WTC11 (cell line): ENCODE data around the gene AFAP1L2. TPM values are rescaled to one million over a fixed set of nuclear protein-coding genes. Genes with fewer than 3 reads are reported as not detected.

ENCODE experiments used
- ATAC-seq: fragments of 200-7000 bp; cut with Tn5 transposase; 2 replicates; pipeline ENCODE4 v1.10.0; 2021; ENCODE audit warnings: mild to moderate bottlenecking, moderate library complexity
- CTCF ChIA-PET: fragments of 300-600 bp; sonication (Branson Sonifier 250); formaldehyde crosslinking; loops from one replicate; lab custom pipeline; 2021; ENCODE audit warnings: antibody characterized with exemption; lab: Charles Lee
- POLR2A ChIA-PET: fragments of 350-600 bp; sonication (Branson Sonifier 250); formaldehyde crosslinking; loops from one replicate; lab custom pipeline; 2021; ENCODE audit warnings: antibody characterized with exemption; lab: Charles Lee
- DNase-seq: peaks from one replicate; pipeline ENCODE4 v3.0.0; 2021; ENCODE audit warnings: low spot score
- H3K27ac Mint-ChIP-seq: 2 replicates; pipeline ENCODE4 v1.8.0; 2021; ENCODE audit warnings: mixed read lengths
- H3K27me3 Mint-ChIP-seq: 2 replicates; pipeline ENCODE4 v1.8.0; 2021; ENCODE audit warnings: low read depth, mild to moderate bottlenecking, moderate library complexity, mixed read lengths
- H3K36me3 Mint-ChIP-seq: 2 replicates; pipeline ENCODE4 v1.8.0; 2021; ENCODE audit warnings: mixed read lengths
- H3K4me1 Mint-ChIP-seq: 2 replicates; pipeline ENCODE4 v1.8.0; 2022; ENCODE audit warnings: mixed read lengths
- H3K4me3 Mint-ChIP-seq: 2 replicates; pipeline ENCODE4 v1.8.0; 2021; ENCODE audit warnings: mild to moderate bottlenecking, moderate library complexity, mixed read lengths
- H3K9me3 Mint-ChIP-seq: 2 replicates; pipeline ENCODE4 v1.8.0; 2021; ENCODE audit warnings: mixed read lengths
- ATF1 ChIP-seq: sonication (generic); formaldehyde crosslinking; IDR thresholded peaks from 2 replicates; pipeline ENCODE4 v1.8.1; 2023; ENCODE audit warnings: mild to moderate bottlenecking, moderate library complexity, missing genetic modification reagents
- CDX4 ChIP-seq: fragments of 250-450 bp; sonication (Bioruptor Pico); IDR thresholded peaks from 2 replicates; pipeline ENCODE4 v1.9.0; 2021; ENCODE audit warnings: moderate library complexity, mild to moderate bottlenecking, inconsistent platforms, borderline replicate concordance
- E2F1 ChIP-seq: sonication (generic); formaldehyde crosslinking; IDR thresholded peaks from 2 replicates; pipeline ENCODE4 v1.8.0; 2022; ENCODE audit warnings: mild to moderate bottlenecking, missing genetic modification reagents
- E2F5 ChIP-seq: sonication (generic); formaldehyde crosslinking; IDR thresholded peaks from 2 replicates; pipeline ENCODE4 v1.8.1; 2022; ENCODE audit warnings: mild to moderate bottlenecking, moderate library complexity, missing genetic modification reagents
- ESRRA ChIP-seq: sonication (generic); formaldehyde crosslinking; IDR thresholded peaks from 2 replicates; pipeline ENCODE4 v1.8.1; 2022; ENCODE audit warnings: mild to moderate bottlenecking, missing genetic modification reagents, borderline replicate concordance
- FOXJ3 ChIP-seq: sonication (generic); formaldehyde crosslinking; IDR thresholded peaks from 2 replicates; pipeline ENCODE4 v1.9.0; 2021; ENCODE audit warnings: missing genetic modification reagents, mild to moderate bottlenecking, borderline replicate concordance
- HMGA2 ChIP-seq: fragments of 250-450 bp; sonication (Bioruptor Pico); IDR thresholded peaks from 2 replicates; pipeline ENCODE4 v1.4.0; 2021; ENCODE audit warnings: mild to moderate bottlenecking, moderate library complexity
- HMGXB4 ChIP-seq: sonication (generic); formaldehyde crosslinking; IDR thresholded peaks from 2 replicates; pipeline ENCODE4 v1.8.1; 2023; ENCODE audit warnings: mild to moderate bottlenecking, moderate library complexity, missing genetic modification reagents
- IRF2 ChIP-seq: sonication (generic); formaldehyde crosslinking; IDR thresholded peaks from 2 replicates; pipeline ENCODE4 v1.8.0; 2022; ENCODE audit warnings: low read depth, missing genetic modification reagents, borderline replicate concordance
- MLX ChIP-seq: sonication (generic); formaldehyde crosslinking; IDR thresholded peaks from 2 replicates; pipeline ENCODE4 v1.8.1; 2023; ENCODE audit warnings: mild to moderate bottlenecking, missing genetic modification reagents, moderate library complexity
- MYBL2 ChIP-seq: sonication (generic); formaldehyde crosslinking; IDR thresholded peaks from 2 replicates; pipeline ENCODE4 v1.8.1; 2023; ENCODE audit warnings: mild to moderate bottlenecking, moderate library complexity, missing genetic modification reagents
- NFYB ChIP-seq: sonication (generic); formaldehyde crosslinking; conservative IDR thresholded peaks from 2 replicates; pipeline ENCODE4 v1.8.0; 2022; ENCODE audit warnings: low read depth, missing genetic modification reagents
- NR1H2 ChIP-seq: sonication (generic); formaldehyde crosslinking; IDR thresholded peaks from 2 replicates; pipeline ENCODE4 v1.9.0; 2021; ENCODE audit warnings: mild to moderate bottlenecking, moderate library complexity, missing genetic modification reagents
- PREB ChIP-seq: sonication (generic); formaldehyde crosslinking; IDR thresholded peaks from 2 replicates; pipeline ENCODE4 v1.8.1; 2022; ENCODE audit warnings: mild to moderate bottlenecking, missing genetic modification reagents, moderate library complexity, borderline replicate concordance
- SMAD3 ChIP-seq: sonication (generic); formaldehyde crosslinking; IDR thresholded peaks from 2 replicates; pipeline ENCODE4 v1.8.0; 2022; ENCODE audit warnings: missing genetic modification reagents, mild to moderate bottlenecking, borderline replicate concordance
- SOX15 ChIP-seq: fragments of 250-450 bp; sonication (Bioruptor Pico); IDR thresholded peaks from 2 replicates; pipeline ENCODE4 v1.9.0; 2021; ENCODE audit warnings: mild to moderate bottlenecking
- TEAD4 ChIP-seq: sonication (generic); formaldehyde crosslinking; IDR thresholded peaks from 2 replicates; pipeline ENCODE4 v1.8.0; 2022; ENCODE audit warnings: mild to moderate bottlenecking, missing genetic modification reagents
- ZBTB21 ChIP-seq: sonication (generic); formaldehyde crosslinking; IDR thresholded peaks from 2 replicates; pipeline ENCODE4 v1.8.1; 2023; ENCODE audit warnings: mild to moderate bottlenecking, missing genetic modification reagents, borderline replicate concordance
- ZNF396 ChIP-seq: fragments of 250-450 bp; sonication (Bioruptor Pico); IDR thresholded peaks from 2 replicates; pipeline ENCODE4 v1.8.0; 2021; ENCODE audit warnings: mild to moderate bottlenecking, moderate library complexity, borderline replicate concordance
- ZNF512 ChIP-seq: sonication (generic); formaldehyde crosslinking; IDR thresholded peaks from 2 replicates; pipeline ENCODE4 v1.8.1; 2022; ENCODE audit warnings: missing genetic modification reagents, borderline replicate concordance
- ZNF671 ChIP-seq: fragments of 250-450 bp; sonication (Bioruptor Pico); IDR thresholded peaks from 2 replicates; pipeline ENCODE4 v1.8.0; 2021; ENCODE audit warnings: mild to moderate bottlenecking
- total RNA-seq: library from RNA; stranded (reverse); gene quantifications from 3 replicates; pipeline ENCODE4 v1.2.3, GENCODE V29; 2021

Gene AFAP1L2
- total RNA-seq, 1 experiment from 2014 or later: 5.0 TPM

GRCh38 chr10:114394531-114394930, 9.8 kb downstream of the AFAP1L2 start (continued):
- no peak for TF ChIP-seq ZNF512
- TF ChIP-seq E2F5 (CRISPR knock-in tag): no peak
- no peak for TF ChIP-seq ZBTB21 (CRISPR knock-in tag)
- no peak for TF ChIP-seq FOXJ3 (CRISPR knock-in tag)
- TF ChIP-seq MYBL2 (CRISPR knock-in tag): no peak
- TF ChIP-seq HMGA2 (CRISPR knock-in tag): no peak
- TF ChIP-seq CDX4 (CRISPR knock-in tag): no peak
- no peak for TF ChIP-seq ATF1
- TF ChIP-seq HMGXB4: no peak
- no peak for TF ChIP-seq ZNF396
- TF ChIP-seq SMAD3: no peak

- ATAC-seq: no peak
- Mint-ChIP-seq H3K27me3 (no peaks in the 10 kb centered on the region; the same call in 1 of the 2 replicates), H3K36me3 (no peaks in the 10 kb centered on the region), H3K4me1 (peaks cover 10% of the 10 kb centered on the region), H3K9me3 (no peaks in the 10 kb centered on the region), H3K4me3 (no peak overlapping the region), H3K27ac (no peak overlapping the region)
- TF ChIP-seq MLX (CRISPR knock-in tag) (no peak), TEAD4 (CRISPR knock-in tag) (no peak), NR1H2 (CRISPR knock-in tag) (no peak), MYBL2 (CRISPR knock-in tag) (no peak), ESRRA (CRISPR knock-in tag) (no peak), ZNF671 (CRISPR knock-in tag) (no peak), IRF2 (CRISPR knock-in tag) (no peak), SOX15 (no peak), E2F1 (CRISPR knock-in tag) (no peak), NFYB (CRISPR knock-in tag) (no peak), PREB (no peak)
- DNase-seq: no peak
- ChIA-PET POLR2A (no interaction called here), CTCF (no interaction called here)
These were observed 10.4 kb downstream of the AFAP1L2 start for GRCh38 chr10:114393886-114394285.
